Mesothelial cell of epicardium (in vitro differentiated cells): ENCODE results near the gene ST7. TPM values are rescaled to one million over a fixed set of nuclear protein-coding genes. Genes with fewer than 3 reads are reported as not detected.
A peak's percentile ranks its signal among the peaks of the same experiment; 100 is the strongest.

Source experiments
- DNase-seq, 2 experiments: peaks; one replicate each; pipeline ENCODE4 v3.0.0; 2021; ENCODE audit warnings: low spot score in 2 of 2; ENCODE audit not compliant: unreplicated experiment in 2 of 2
- H3K27ac Mint-ChIP-seq: 2 replicates; pipeline ENCODE4 v1.8.0; 2021; ENCODE audit warnings: mixed read lengths
- H3K27me3 Mint-ChIP-seq: 2 replicates; pipeline ENCODE4 v1.8.0; 2021; ENCODE audit warnings: low read depth, mixed read lengths
- H3K36me3 Mint-ChIP-seq: 2 replicates; pipeline ENCODE4 v1.8.0; 2021; ENCODE audit warnings: mixed read lengths
- H3K4me1 Mint-ChIP-seq: 2 replicates; pipeline ENCODE4 v1.8.0; 2021; ENCODE audit warnings: mixed read lengths
- H3K4me3 Mint-ChIP-seq: 2 replicates; pipeline ENCODE4 v1.8.0; 2021; ENCODE audit warnings: mild to moderate bottlenecking, moderate library complexity, mixed read lengths
- H3K9me3 Mint-ChIP-seq: 2 replicates; pipeline ENCODE4 v1.8.0; 2021; ENCODE audit warnings: mixed read lengths
- CTCF ChIP-seq: fragments of 200-600 bp; sonication (generic); IDR thresholded peaks from one replicate; pipeline ENCODE4 v1.5.0; 2021; ENCODE audit warnings: antibody characterized with exemption; ENCODE audit not compliant: unreplicated experiment
- total RNA-seq: library from RNA; stranded (reverse); gene quantifications from 3 replicates; pipeline ENCODE4 v1.2.1, GENCODE V29; 2021

The ST7 gene
- total RNA-seq, 1 donor from 2014 or later = 40.5 TPM

GRCh38 chr7:117273325-117273724 lies 320.0 kb downstream of the ST7 start:
- H3K4me1 Mint-ChIP-seq = peaks cover 44% of the 10 kb centered on the region
- H3K36me3 Mint-ChIP-seq = no peaks in the 10 kb centered on the region
- no peak for TF ChIP-seq CTCF
- H3K27ac Mint-ChIP-seq = peak overlapping the region; percentile 93
- H3K4me3 Mint-ChIP-seq = no peak overlapping the region
- H3K27me3 Mint-ChIP-seq = no peaks in the 10 kb centered on the region
- no peaks in the 10 kb centered on the region for H3K9me3 Mint-ChIP-seq
- DNase-seq = no peak

GRCh38 chr7:117273814-117274225 lies 320.5 kb downstream of the ST7 start:
- Mint-ChIP-seq H3K36me3 (no peaks in the 10 kb centered on the region), H3K27ac (peak overlapping the region; percentile 93)

GRCh38 chr7:117274951-117275350 lies 321.6 kb downstream of the ST7 start:
- Mint-ChIP-seq H3K4me3 (no peak overlapping the region), H3K27me3 (no peaks in the 10 kb centered on the region), H3K27ac (peak overlapping the region; percentile 72), H3K4me1 (peaks cover 39% of the 10 kb centered on the region), H3K36me3 (no peaks in the 10 kb centered on the region), H3K9me3 (no peaks in the 10 kb centered on the region)
- no peak for TF ChIP-seq CTCF
- no peak for DNase-seq

More at GRCh38 chr7:117273814-117274225, 320.5 kb downstream of the ST7 start:
- TF ChIP-seq CTCF = no peak
- no peak for DNase-seq
- Mint-ChIP-seq H3K4me3 (peak overlapping the region; percentile 8), H3K27me3 (no peaks in the 10 kb centered on the region), H3K9me3 (no peaks in the 10 kb centered on the region), H3K4me1 (peaks cover 44% of the 10 kb centered on the region)

- H3K4me3 Mint-ChIP-seq = no peak overlapping the region
- no peak for DNase-seq
- TF ChIP-seq CTCF = no peak
- peaks cover 12% of the 10 kb centered on the region for H3K36me3 Mint-ChIP-seq
- no peak overlapping the region for H3K27ac Mint-ChIP-seq
- no peaks in the 10 kb centered on the region for H3K27me3 Mint-ChIP-seq
- H3K9me3 Mint-ChIP-seq = peaks cover 5% of the 10 kb centered on the region
- peaks cover 38% of the 10 kb centered on the region for H3K4me1 Mint-ChIP-seq
Measured at GRCh38 chr7:117277576-117277975, 324.3 kb downstream of the ST7 start.

GRCh38 chr7:117278040-117278439 lies 324.7 kb downstream of the ST7 start:
- Mint-ChIP-seq H3K9me3 (peaks cover 5% of the 10 kb centered on the region), H3K27me3 (no peaks in the 10 kb centered on the region), H3K4me1 (peaks cover 33% of the 10 kb centered on the region), H3K4me3 (no peak overlapping the region), H3K27ac (no peak overlapping the region), H3K36me3 (peaks cover 12% of the 10 kb centered on the region)
- DNase-seq = no peak
- no peak for TF ChIP-seq CTCF

GRCh38 chr7:117279203-117279602 lies 325.9 kb downstream of the ST7 start:
- no peak for DNase-seq
- Mint-ChIP-seq H3K27me3 (no peaks in the 10 kb centered on the region), H3K36me3 (peaks cover 12% of the 10 kb centered on the region), H3K4me3 (no peak overlapping the region), H3K4me1 (peaks cover 22% of the 10 kb centered on the region), H3K9me3 (peaks cover 5% of the 10 kb centered on the region), H3K27ac (no peak overlapping the region)
- TF ChIP-seq CTCF = no peak
